B cell (primary cell): ENCODE measurements around the gene MRPL55. TPM values are rescaled to one million over a fixed set of nuclear protein-coding genes. Genes with fewer than 3 reads are reported as not detected.
A peak's percentile ranks its signal among the peaks of the same experiment; 100 is the strongest.

ENCODE experiments used
- ATAC-seq: fragments of 200-7000 bp; cut with Tn5 transposase; one replicate; pipeline ENCODE4 v1.10.0; 2021; ENCODE audit warnings: low read depth, mild to moderate bottlenecking, moderate number of reproducible peaks, moderate library complexity
- CTCF ChIA-PET: fragments of 350-600 bp; sonication (Branson Sonifier 250); formaldehyde crosslinking; loops from one replicate; lab custom pipeline; 2021; ENCODE audit warnings: antibody characterized with exemption, inconsistent platforms; lab: Charles Lee
- POLR2A ChIA-PET: fragments of 350-600 bp; sonication (Branson Sonifier 250); formaldehyde crosslinking; loops from one replicate; lab custom pipeline; 2021; ENCODE audit warnings: antibody characterized with exemption; lab: Charles Lee
- DNase-seq: peaks from one replicate; pipeline ENCODE4 v3.0.0; 2013
- H2AFZ ChIP-seq: 2 replicates; pipeline ENCODE4 v1.6.1; 2012; ENCODE audit warnings: mild to moderate bottlenecking, low read depth, low read length; ENCODE audit not compliant: insufficient read depth, poor library complexity, severe bottlenecking
- H3K27ac ChIP-seq, 2 donors: 1 replicate in 1 of 2; 2 replicates in 1 of 2; pipeline ENCODE4 v1.5.1; 2012 to 2013; ENCODE audit warnings: low read length in 2 of 2, mild to moderate bottlenecking in 2 of 2, moderate library complexity in 1 of 2
- H3K27me3 ChIP-seq, 4 experiments: fragments of 200-600 bp in 1 of 4; sonication (generic) in 1 of 4; replicated peaks in 1 of 4; 1 replicate in 2 of 4; 2 replicates in 2 of 4; pipeline versions ENCODE4 v1.6.1 to v1.7.0; 2013 to 2016; ENCODE audit warnings: low read length in 3 of 4, mild to moderate bottlenecking in 2 of 4, mixed read lengths in 1 of 4, moderate library complexity in 1 of 4; ENCODE audit not compliant: insufficient read depth in 4 of 4, control insufficient read depth in 3 of 4; ENCODE audit errors: control extremely low read depth in 1 of 4
- H3K36me3 ChIP-seq, 2 experiments: replicated peaks in 1 of 2; 1 replicate in 1 of 2; 2 replicates in 1 of 2; pipeline versions ENCODE4 v1.6.1 to v1.7.1; 2013; ENCODE audit warnings: low read length in 1 of 2; ENCODE audit not compliant: insufficient read depth in 2 of 2, control insufficient read depth in 1 of 2; ENCODE audit errors: control extremely low read depth in 1 of 2, extremely low read depth in 1 of 2
- H3K4me1 ChIP-seq, 2 donors: fragments of 200-600 bp in 1 of 2; sonication (generic) in 1 of 2; 1 replicate in 1 of 2; 2 replicates in 1 of 2; pipeline versions ENCODE4 v1.5.1 to v1.6.1; 2013 to 2017; ENCODE audit warnings: low read length in 2 of 2; ENCODE audit not compliant: control insufficient read depth in 2 of 2, insufficient read depth in 2 of 2
- H3K4me2 ChIP-seq: replicated peaks from 2 replicates; pipeline ENCODE3; 2012; ENCODE audit warnings: mild to moderate bottlenecking, low read depth, low read length; ENCODE audit not compliant: poor library complexity, severe bottlenecking
- H3K4me3 ChIP-seq, 5 experiments: fragments of 200-600 bp in 1 of 5; sonication (generic) in 1 of 5; 1 replicate in 3 of 5; 2 replicates in 2 of 5; pipeline versions ENCODE4 v1.5.1 to v1.7.0; 2011 to 2016; ENCODE audit warnings: low read length in 4 of 5, mild to moderate bottlenecking in 4 of 5, low read depth in 2 of 5, control low read depth in 1 of 5, moderate library complexity in 1 of 5; ENCODE audit not compliant: insufficient read depth in 1 of 5; ENCODE audit errors: control extremely low read depth in 1 of 5, extremely low read depth in 1 of 5
- H3K79me2 ChIP-seq: fragments of 200-600 bp; sonication (generic); one replicate; pipeline ENCODE4 v1.6.0; 2016; ENCODE audit warnings: low read length; ENCODE audit not compliant: control insufficient read depth, insufficient read depth
- H3K9ac ChIP-seq: fragments of 200-600 bp; sonication (generic); 2 replicates; pipeline ENCODE4 v1.6.1; 2017; ENCODE audit warnings: mild to moderate bottlenecking, low read length, moderate library complexity
- H3K9me3 ChIP-seq, 3 donors: one replicate each; pipeline versions ENCODE4 v1.6.1 to v1.7.1; 2013; ENCODE audit warnings: low read length in 2 of 3; ENCODE audit not compliant: control insufficient read depth in 2 of 3, insufficient read depth in 1 of 3; ENCODE audit errors: control extremely low read depth in 1 of 3
- H4K20me1 ChIP-seq: 2 replicates; pipeline ENCODE4 v1.6.0; 2012; ENCODE audit warnings: mild to moderate bottlenecking, low read length; ENCODE audit not compliant: insufficient read depth, control insufficient read depth, poor library complexity, severe bottlenecking
- H3K27ac Mint-ChIP-seq: one replicate; pipeline ENCODE4 v1.8.0; 2021; ENCODE audit warnings: mixed read lengths
- H3K27me3 Mint-ChIP-seq: one replicate; pipeline ENCODE4 v1.8.0; 2021; ENCODE audit warnings: mixed read lengths
- H3K4me1 Mint-ChIP-seq: one replicate; pipeline ENCODE4 v1.8.0; 2021; ENCODE audit warnings: mixed read lengths
- H3K4me3 Mint-ChIP-seq: one replicate; pipeline ENCODE4 v1.8.0; 2021; ENCODE audit warnings: mixed read lengths
- H3K9me3 Mint-ChIP-seq: one replicate; pipeline ENCODE4 v1.8.0; 2022; ENCODE audit warnings: mixed read lengths; ENCODE audit not compliant: insufficient read depth
- EZH2 ChIP-seq: IDR thresholded peaks from 2 replicates; pipeline ENCODE4 v1.6.1; 2012; ENCODE audit warnings: borderline replicate concordance, low read depth, mild to moderate bottlenecking, moderate library complexity, low read length; ENCODE audit not compliant: insufficient read depth, poor library complexity, severe bottlenecking
- WGBS: methylation state at CpG from one replicate; pipeline ENCODE4 v1.1.5; 2013; ENCODE audit warnings: missing lambda C conversion rate; ENCODE audit not compliant: insufficient coverage; 5-methylcytosine and 5-hydroxymethylcytosine counted together
- intact Hi-C: fragments of 100-400 bp; cut with micrococcal nuclease; formaldehyde crosslinking; loops from one replicate; pipeline ENCODE4 v1.10.0; 2022
- polyA plus RNA-seq: library from polyadenylated mRNA; depleted of rRNA; stranded (reverse); fragments of >200 nt; gene quantifications from 2 replicates; pipeline ENCODE4 v1.2.3, GENCODE V29; 2012
- total RNA-seq, 2 donors: library from RNA; stranded (reverse); fragments of 120-200 nt in 1 of 2; gene quantifications; 1 replicate in 1 of 2; 2 replicates in 1 of 2; pipeline versions ENCODE4 v1.2.3 to v1.2.4, GENCODE V29; 2013 to 2022
- TF ChIP-seq, protein P1 (sequence below): fragments of 200-600 bp; IDR thresholded peaks from one replicate; pipeline ENCODE4 v1.8.0; 2022; ENCODE audit warnings: antibody characterized with exemption, mild to moderate bottlenecking

The MRPL55 gene
- total and polyA plus RNA-seq, 2 donors (not counting 1 experiment from before 2014, with no cell fraction given), result 38.9 to 297 TPM

DNA sequence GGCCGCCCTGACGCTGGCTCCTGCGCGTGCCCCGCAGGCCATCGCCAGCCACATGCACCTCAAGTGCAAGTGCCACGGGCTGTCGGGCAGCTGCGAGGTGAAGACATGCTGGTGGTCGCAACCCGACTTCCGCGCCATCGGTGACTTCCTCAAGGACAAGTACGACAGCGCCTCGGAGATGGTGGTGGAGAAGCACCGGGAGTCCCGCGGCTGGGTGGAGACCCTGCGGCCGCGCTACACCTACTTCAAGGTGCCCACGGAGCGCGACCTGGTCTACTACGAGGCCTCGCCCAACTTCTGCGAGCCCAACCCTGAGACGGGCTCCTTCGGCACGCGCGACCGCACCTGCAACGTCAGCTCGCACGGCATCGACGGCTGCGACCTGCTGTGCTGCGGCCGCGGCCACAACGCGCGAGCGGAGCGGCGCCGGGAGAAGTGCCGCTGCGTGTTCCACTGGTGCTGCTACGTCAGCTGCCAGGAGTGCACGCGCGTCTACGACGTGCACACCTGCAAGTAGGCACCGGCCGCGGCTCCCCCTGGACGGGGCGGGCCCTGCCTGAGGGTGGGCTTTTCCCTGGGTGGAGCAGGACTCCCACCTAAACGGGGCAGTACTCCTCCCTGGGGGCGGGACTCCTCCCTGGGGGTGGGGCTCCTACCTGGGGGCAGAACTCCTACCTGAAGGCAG lies 50.0 kb downstream of the MRPL55 start:
- DNase-seq, result peak; percentile 83
- H3K79me2 ChIP-seq, result no peaks in the 10 kb centered on the region
- H3K9ac ChIP-seq, result peak overlapping the region; percentile 45
- Mint-ChIP-seq H3K27ac (no peak overlapping the region), H3K4me3 (peak overlapping the region; percentile 61), H3K4me1 (peaks cover 10% of the 10 kb centered on the region), H3K27me3 (peaks cover 21% of the 10 kb centered on the region), H3K9me3 (no peaks in the 10 kb centered on the region)
- H3K27ac ChIP-seq, result no peak overlapping the region
- H2AFZ ChIP-seq, result peak overlapping the region; percentile 50
- H4K20me1 ChIP-seq, result no peaks in the 10 kb centered on the region
- peaks cover 0 to 65% (median 40%) of the 10 kb centered on the region in 4 experiments for H3K27me3 ChIP-seq
- peaks cover 23 to 35% of the 10 kb centered on the region in 2 donors for H3K4me1 ChIP-seq
- no peaks in the 10 kb centered on the region for H3K36me3 ChIP-seq
- ATAC-seq, result peak; percentile 63
- ChIA-PET CTCF (no interaction called here), POLR2A (interaction anchor here (0.7 kb wide), 1 partner anchor 55 kb away, joined by 6 read pairs; no protein-coding TSS in a partner anchor)
- peak overlapping the region in 4 of 5 experiments; percentile 15 to 51 (median 38) for H3K4me3 ChIP-seq
- peaks cover 0 to 56% (median 0%) of the 10 kb centered on the region in 3 donors for H3K9me3 ChIP-seq
- H3K4me2 ChIP-seq, result peak overlapping the region; percentile 77
- intact Hi-C loops, result no loop called here
- no peak for TF ChIP-seq EZH2
- TF ChIP-seq, protein P1, sequence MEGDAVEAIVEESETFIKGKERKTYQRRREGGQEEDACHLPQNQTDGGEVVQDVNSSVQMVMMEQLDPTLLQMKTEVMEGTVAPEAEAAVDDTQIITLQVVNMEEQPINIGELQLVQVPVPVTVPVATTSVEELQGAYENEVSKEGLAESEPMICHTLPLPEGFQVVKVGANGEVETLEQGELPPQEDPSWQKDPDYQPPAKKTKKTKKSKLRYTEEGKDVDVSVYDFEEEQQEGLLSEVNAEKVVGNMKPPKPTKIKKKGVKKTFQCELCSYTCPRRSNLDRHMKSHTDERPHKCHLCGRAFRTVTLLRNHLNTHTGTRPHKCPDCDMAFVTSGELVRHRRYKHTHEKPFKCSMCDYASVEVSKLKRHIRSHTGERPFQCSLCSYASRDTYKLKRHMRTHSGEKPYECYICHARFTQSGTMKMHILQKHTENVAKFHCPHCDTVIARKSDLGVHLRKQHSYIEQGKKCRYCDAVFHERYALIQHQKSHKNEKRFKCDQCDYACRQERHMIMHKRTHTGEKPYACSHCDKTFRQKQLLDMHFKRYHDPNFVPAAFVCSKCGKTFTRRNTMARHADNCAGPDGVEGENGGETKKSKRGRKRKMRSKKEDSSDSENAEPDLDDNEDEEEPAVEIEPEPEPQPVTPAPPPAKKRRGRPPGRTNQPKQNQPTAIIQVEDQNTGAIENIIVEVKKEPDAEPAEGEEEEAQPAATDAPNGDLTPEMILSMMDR, result no peak
- WGBS, result 13% methylated on average over 65 of the region's 66 CpGs
